Suprapubic skin (tissue), 3 donors: Measurements from ENCODE around the gene DGCR6L.
"Not testable (repeated sequence)": the region's sequence is repeated elsewhere in the genome, so short reads cannot be mapped to it uniquely, and the experiment has no call there.

Source experiments
- EP300 ChIP-seq: sonication (generic); formaldehyde crosslinking; IDR thresholded peaks from one replicate; pipeline ENCODE4 v1.6.1; 2017; ENCODE audit warnings: antibody characterized with exemption
- POLR2A ChIP-seq, 2 donors: fragments of 450-650 bp; IDR thresholded peaks; one replicate each; pipeline ENCODE4 v1.6.1; 2017; ENCODE audit warnings: antibody characterized with exemption in 2 of 2, mild to moderate bottlenecking in 2 of 2, moderate library complexity in 2 of 2
- TF ChIP-seq, protein P1 (sequence below), 2 donors: fragments of 200-600 bp in 1 of 2; fragments of 450-650 bp in 1 of 2; sonication (generic) in 1 of 2; IDR thresholded peaks; one replicate each; pipeline ENCODE4 v1.5.1; 2016 to 2019; ENCODE audit warnings: antibody characterized with exemption in 2 of 2, mild to moderate bottlenecking in 1 of 2, moderate library complexity in 1 of 2

DNA sequence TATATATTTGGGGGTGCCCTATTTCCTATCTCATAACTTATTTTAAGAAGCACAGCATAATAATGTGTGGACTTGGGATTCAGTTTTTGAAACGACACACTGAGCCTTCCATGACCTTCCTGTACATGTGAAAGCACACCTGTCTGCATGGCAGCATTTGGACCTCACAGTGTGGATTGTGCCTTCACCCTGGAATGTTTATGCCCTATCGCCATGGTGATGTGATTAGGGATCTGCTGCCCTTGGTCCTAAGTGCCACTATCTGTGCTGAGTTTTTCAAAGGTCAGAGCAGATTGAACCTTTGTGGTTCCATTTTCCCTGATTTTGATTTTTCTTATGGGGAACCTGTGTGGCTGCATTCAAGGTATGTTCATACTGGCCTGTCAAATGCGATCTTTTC lies 17.9 kb upstream of the DGCR6L start:
- not testable (repeated sequence) for TF ChIP-seq POLR2A (IDR thresholded peaks at IDR 0.05); EP300
- TF ChIP-seq, protein P1, sequence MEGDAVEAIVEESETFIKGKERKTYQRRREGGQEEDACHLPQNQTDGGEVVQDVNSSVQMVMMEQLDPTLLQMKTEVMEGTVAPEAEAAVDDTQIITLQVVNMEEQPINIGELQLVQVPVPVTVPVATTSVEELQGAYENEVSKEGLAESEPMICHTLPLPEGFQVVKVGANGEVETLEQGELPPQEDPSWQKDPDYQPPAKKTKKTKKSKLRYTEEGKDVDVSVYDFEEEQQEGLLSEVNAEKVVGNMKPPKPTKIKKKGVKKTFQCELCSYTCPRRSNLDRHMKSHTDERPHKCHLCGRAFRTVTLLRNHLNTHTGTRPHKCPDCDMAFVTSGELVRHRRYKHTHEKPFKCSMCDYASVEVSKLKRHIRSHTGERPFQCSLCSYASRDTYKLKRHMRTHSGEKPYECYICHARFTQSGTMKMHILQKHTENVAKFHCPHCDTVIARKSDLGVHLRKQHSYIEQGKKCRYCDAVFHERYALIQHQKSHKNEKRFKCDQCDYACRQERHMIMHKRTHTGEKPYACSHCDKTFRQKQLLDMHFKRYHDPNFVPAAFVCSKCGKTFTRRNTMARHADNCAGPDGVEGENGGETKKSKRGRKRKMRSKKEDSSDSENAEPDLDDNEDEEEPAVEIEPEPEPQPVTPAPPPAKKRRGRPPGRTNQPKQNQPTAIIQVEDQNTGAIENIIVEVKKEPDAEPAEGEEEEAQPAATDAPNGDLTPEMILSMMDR (IDR thresholded peaks at IDR 0.05), result not testable (repeated sequence)
